Smooth muscle cell of the coronary artery (primary cell): ENCODE measurements around the gene SUPT6H. TPM values are rescaled to one million over a fixed set of nuclear protein-coding genes. Genes with fewer than 3 reads are reported as not detected.

ENCODE experiments used
- total RNA-seq: library from RNA; depleted of rRNA; stranded (reverse); fragments of >200 nt; gene quantifications from 2 replicates; pipeline ENCODE4 v1.2.3, GENCODE V29; 2014; ENCODE audit warnings: low replicate concordance

SUPT6H gene
- 41.9 and 53.5 TPM in 2 replicates for total RNA-seq

DNA sequence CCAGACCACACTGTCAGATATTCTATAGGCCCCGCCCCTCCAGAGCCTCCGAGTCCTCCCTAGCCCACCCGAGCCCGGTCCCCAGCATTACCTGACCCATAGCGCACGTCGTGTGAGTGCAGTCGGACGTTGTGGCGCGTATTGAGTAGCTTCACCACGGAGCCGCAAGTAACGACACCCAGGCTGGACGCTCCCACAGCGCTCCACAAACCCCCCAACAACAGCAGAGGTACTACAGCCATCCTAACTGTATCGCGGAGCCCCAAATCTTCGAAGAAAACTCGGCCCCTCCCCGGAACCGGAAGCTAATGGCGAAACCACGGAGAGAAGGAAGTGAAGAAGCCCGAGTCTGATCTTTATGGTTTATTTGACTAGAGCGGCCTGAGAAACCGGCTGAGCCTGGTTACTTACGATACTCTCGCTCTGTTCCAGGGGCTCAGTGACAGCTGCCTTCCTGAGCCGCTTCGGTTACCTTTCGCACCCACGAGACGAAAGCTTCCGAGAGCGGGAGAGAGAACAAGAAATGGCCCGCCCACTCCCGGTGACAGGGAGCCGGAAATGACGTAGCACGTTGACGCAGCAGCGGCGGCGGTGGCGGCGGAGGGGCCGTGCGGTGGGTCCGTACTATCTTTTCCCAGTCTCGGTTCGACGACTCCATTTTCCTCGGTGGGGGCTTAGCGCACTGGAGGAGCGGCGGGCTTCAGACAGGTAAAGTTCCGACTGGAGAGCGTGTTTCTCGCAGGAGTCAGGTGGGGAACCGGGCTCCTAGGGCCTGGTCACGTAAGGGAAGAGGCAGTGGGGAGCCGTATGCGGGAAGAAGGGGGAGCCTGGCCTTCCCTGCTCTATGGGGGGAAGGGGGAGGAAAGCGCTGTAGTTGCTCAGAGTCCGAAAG is at the start of gene SUPT6H, which contains the start of gene SDF2:
Gene SUPT6H, plus strand, starts transcription at position 571 of the 892 bp plus-strand sequence. CDS start 11,197 bp downstream, outside the sequence.
Gene SDF2, minus strand, starts transcription at position 272 of the 892 bp plus-strand sequence. Its CDS starts 30 bp downstream, at position 242.

GRCh38 chr17:28613931-28614381 is 48.0 kb upstream of the SUPT6H start, which contains the start of gene RSKR:
RSKR (minus strand) TSS chr17:28614185; CDS start chr17:28614161, 24 bp downstream.

DNA sequence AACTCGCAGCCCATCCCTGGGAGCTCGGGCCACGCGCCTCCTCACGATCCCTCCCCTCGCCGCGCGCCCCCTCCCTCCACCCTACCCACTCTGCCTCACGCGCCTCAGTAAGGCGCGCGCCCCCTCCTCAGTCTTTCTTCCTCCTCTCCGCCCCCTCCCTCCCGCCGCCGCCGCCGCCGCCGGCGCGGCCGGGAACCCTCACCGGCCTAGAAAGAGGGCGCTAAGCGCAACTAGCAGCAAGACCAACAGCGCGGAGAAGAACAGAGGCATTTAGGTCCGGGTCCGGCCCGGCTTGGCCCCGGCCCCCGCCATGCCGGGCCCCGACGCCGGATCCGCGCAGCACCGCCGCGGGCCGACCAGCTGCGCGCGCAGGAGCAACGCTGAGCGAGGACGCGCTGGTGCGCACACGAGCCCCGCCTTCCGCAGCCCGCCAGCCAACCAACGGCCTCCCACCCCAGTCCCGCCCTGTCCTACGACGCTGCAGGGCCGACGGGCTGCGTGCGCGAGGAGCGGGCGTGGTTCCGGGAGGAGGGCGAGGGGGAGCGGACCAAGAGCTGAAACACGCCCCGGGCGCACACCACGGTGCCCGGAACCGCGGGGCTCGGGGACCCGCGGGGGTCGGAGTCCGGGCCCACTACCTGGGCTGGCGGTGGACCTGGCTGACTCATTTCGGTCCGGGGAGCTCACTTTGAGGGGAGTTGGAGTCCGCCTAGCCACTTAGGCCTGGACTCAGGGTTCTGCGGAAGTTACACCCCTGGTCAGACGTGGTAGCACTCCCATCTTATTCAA is 17.0 kb upstream of the SUPT6H start, which contains the start of gene BLTP2:
Gene BLTP2, minus strand, starts transcription at position 372 of the 789 bp plus-strand sequence. Its CDS starts 102 bp downstream, at position 270.

DNA sequence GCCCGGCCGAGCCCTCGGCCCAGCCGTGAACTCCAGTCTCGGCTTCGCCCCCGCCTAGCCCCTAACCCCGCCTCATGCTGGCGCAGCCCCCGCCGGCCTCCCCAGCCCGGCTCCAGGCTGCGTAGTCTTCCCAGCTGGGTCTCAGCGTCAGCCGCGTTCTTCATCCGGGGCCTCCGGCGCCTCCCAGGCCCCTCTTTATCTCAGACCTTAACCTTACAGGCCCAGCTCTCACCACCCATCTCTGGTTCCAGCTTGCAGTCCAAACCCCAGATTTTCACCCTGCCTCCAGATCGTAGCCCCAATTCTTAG is 49.7 kb downstream of the SUPT6H start, which contains the start of gene PROCA1:
Gene PROCA1, minus strand, starts transcription at position 166 of the 309 bp plus-strand sequence. CDS start 228 bp downstream, outside the sequence.

DNA sequence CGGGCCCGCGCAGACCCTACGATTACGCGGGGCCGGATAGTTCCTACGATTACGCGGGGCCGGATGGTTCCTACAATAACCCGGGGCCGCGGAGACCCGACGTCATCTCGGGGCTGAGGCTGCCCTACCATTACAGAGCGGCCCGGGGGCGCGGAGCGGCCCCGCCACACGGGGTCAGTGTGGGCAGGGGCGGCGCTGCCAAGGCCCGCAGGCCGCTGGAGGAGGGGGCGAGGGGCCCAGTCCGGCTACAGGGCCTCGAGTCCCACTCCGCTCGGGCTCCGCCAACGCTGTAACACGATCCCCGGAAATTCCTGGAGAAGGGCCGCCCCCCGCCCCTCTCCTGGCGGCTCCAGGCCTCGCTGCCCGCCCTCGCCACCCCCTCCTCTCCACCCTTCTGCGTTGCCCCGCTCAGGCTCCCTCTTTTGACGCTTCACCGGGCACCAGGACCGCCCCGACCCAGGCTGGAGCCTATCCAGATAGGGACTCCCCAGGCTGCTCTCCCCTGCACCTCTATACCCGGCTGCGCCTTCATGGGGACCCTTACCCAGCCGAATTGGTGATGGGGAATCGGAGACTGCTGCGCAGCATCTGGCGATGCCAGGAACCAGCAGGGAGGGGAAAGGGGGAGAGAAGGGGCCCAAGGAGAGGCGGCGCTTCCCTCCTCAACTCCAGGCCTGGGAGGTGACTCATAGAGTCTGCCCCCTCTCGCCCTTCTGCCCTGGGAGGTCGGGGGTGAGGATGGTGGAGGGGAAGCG is 55.8 kb downstream of the SUPT6H start, which contains the start of gene RAB34:
Gene RAB34, minus strand, starts transcription at position 291 of the 755 bp plus-strand sequence. CDS start 602 bp downstream, outside the sequence.

DNA sequence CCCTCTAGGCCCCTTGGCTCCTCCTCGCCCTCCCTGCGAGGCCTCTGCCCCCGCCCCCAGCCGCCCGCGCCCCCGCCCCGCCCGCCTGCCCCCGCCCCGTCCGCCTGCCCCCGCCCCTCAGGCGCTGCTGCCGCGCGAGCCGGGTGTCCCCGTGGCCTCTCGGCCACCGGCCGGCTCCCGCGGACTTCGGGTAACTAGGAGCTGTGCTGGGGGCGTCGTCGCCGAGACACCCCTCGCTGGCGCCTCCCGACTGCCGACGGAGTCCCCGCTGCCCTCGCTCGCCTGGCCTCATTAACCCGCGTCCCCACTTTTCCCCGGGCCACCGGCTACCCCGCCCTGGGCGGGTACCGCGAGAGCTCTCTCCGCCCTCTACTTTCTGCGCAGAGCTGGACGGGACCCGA is 64.2 kb downstream of the SUPT6H start, which contains the start of gene TLCD1:
Gene TLCD1, minus strand, starts transcription at position 8 of the 401 bp plus-strand sequence. CDS start 136 bp downstream, outside the sequence.

DNA sequence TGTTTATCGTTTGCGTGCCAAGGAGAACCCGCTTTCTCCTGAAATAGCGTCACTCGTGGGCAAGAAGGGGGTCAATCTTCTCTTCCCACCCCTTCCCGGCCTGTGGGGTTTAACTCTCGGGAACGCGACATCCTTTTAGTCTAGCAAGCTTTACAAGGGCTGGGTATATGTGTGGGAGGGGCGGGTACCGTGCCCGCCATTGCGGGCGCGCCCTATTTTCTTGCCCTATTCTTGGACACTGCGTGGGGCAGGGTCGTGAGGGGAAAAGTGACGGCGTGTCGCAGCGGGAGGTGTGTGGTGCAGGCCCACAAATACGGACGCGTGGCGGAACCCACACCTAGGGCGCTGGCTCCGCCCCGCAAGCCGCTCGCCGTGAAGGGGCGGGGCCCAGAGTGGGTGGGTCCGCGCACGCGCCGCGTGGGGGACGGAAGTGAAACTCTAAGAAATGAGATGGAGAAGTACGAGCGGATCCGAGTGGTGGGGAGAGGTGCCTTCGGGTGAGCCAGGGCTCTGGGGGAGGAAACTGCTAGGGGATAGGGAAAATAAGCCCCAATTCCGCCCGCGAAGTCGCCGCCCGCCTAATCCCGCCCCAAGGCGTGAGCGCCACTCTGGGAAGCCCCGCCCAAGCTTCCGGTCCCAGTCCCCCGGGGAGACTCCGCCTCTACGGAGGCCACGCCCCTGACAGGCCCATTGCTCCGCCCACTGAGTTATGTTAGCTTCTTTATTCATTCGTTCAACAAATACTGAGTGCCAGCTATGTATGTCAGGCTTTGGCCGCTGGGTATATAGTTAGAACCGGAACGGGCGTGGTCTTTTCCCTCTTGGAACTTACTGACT is 66.6 kb downstream of the SUPT6H start, which contains the start of gene NEK8:
Gene NEK8, plus strand, starts transcription at position 425 of the 837 bp plus-strand sequence. Its CDS starts 26 bp downstream, at position 451.

GRCh38 chr17:28743243-28744103 is 81.5 kb downstream of the SUPT6H start, which contains the start of gene TRAF4:
TRAF4 (plus strand) TSS chr17:28744011; CDS start chr17:28744113, 102 bp downstream.

Other genes with a start within 250 kb of the SUPT6H start
- not detected in 2 replicates for gene SLC13A2, start 188.6 kb upstream of the SUPT6H start, total RNA-seq
- gene FOXN1, start 155.9 kb upstream of the SUPT6H start, total RNA-seq = not detected in 2 replicates
- gene UNC119, start 109.6 kb upstream of the SUPT6H start, total RNA-seq = 13.7 and 22.3 TPM in 2 replicates
- gene PIGS, start 90.7 kb upstream of the SUPT6H start, total RNA-seq = 48.4 and 53.0 TPM in 2 replicates
- gene ALDOC, start 85.3 kb upstream of the SUPT6H start, total RNA-seq = 54.3 and 98.8 TPM in 2 replicates
- 2.9 and 13.4 TPM in 2 replicates for gene SPAG5, start 63.2 kb upstream of the SUPT6H start, total RNA-seq
- 3.1 and 6.8 TPM in 2 replicates for gene RSKR, start 48.0 kb upstream of the SUPT6H start, total RNA-seq
- gene BLTP2, start 17.0 kb upstream of the SUPT6H start, total RNA-seq = 120 and 163 TPM in 2 replicates
- 68.5 and 111 TPM in 2 replicates for gene SDF2, start 299 bp upstream of the SUPT6H start, total RNA-seq
- gene PROCA1, start 49.7 kb downstream of the SUPT6H start, total RNA-seq = 0.90 and 1.4 TPM in 2 replicates
- 115 and 204 TPM in 2 replicates for gene RAB34, start 55.7 kb downstream of the SUPT6H start, total RNA-seq
- gene RPL23A, start 57.8 kb downstream of the SUPT6H start, total RNA-seq = 906 and 1,571 TPM in 2 replicates
- 4.4 and 5.3 TPM in 2 replicates for gene TLCD1, start 64.0 kb downstream of the SUPT6H start, total RNA-seq
- 5.3 and 8.4 TPM in 2 replicates for gene NEK8, start 66.6 kb downstream of the SUPT6H start, total RNA-seq
- gene TRAF4, start 81.8 kb downstream of the SUPT6H start, total RNA-seq = 27.1 and 39.2 TPM in 2 replicates
- gene FAM222B, start 180.6 kb downstream of the SUPT6H start, total RNA-seq = 0.70 and 2.3 TPM in 2 replicates
- 11.1 and 18.9 TPM in 2 replicates for gene ERAL1, start 192.8 kb downstream of the SUPT6H start, total RNA-seq
- 38.0 and 80.1 TPM in 2 replicates for gene FLOT2, start 235.5 kb downstream of the SUPT6H start, total RNA-seq
- 2.0 and 3.6 TPM in 2 replicates for gene DHRS13, start 240.9 kb downstream of the SUPT6H start, total RNA-seq